Aorta (tissue), 5 donors: ENCODE data around the gene GLG1. TPM values are rescaled to one million over a fixed set of nuclear protein-coding genes. Genes with fewer than 3 reads are reported as not detected.
"Not testable (repeated sequence)": the region's sequence is repeated elsewhere in the genome, so short reads cannot be mapped to it uniquely, and the experiment has no call there.

ENCODE experiments used
- ATAC-seq: fragments of 200-7000 bp; cut with Tn5 transposase; one replicate; pipeline ENCODE4 v1.9.1; 2022; ENCODE audit warnings: moderate library complexity; ENCODE audit not compliant: low FRiP score
- DNase-seq, 2 donors: peaks; one replicate each; pipeline ENCODE4 v3.0.0-alpha.2; 2020
- H3K27ac ChIP-seq, 2 donors: one replicate each; pipeline ENCODE4 v1.5.1; 2013; ENCODE audit warnings: low read length in 2 of 2, mild to moderate bottlenecking in 2 of 2, moderate library complexity in 2 of 2, control low read depth in 1 of 2, inconsistent platforms in 1 of 2, low read depth in 1 of 2
- H3K27me3 ChIP-seq, 2 donors: one replicate each; pipeline ENCODE4 v1.6.1; 2013; ENCODE audit warnings: control low read depth in 1 of 2, low read length in 1 of 2, mild to moderate bottlenecking in 1 of 2, moderate library complexity in 1 of 2; ENCODE audit not compliant: insufficient read depth in 2 of 2, control insufficient read depth in 1 of 2
- H3K36me3 ChIP-seq, 2 donors: one replicate each; pipeline ENCODE4 v1.6.1; 2013; ENCODE audit warnings: control low read depth in 1 of 2, low read length in 1 of 2, mild to moderate bottlenecking in 1 of 2; ENCODE audit not compliant: insufficient read depth in 2 of 2, control insufficient read depth in 1 of 2
- H3K4me1 ChIP-seq, 2 donors: one replicate each; pipeline ENCODE4 v1.6.1; 2013; ENCODE audit warnings: low read length in 2 of 2, control low read depth in 1 of 2, mild to moderate bottlenecking in 1 of 2, moderate library complexity in 1 of 2; ENCODE audit not compliant: insufficient read depth in 2 of 2, control insufficient read depth in 1 of 2
- H3K4me3 ChIP-seq, 2 donors: one replicate each; pipeline ENCODE4 v1.5.1; 2013; ENCODE audit warnings: low read length in 2 of 2, control low read depth in 1 of 2, mild to moderate bottlenecking in 1 of 2
- H3K9me3 ChIP-seq: one replicate; pipeline ENCODE4 v1.6.1; 2013; ENCODE audit warnings: mild to moderate bottlenecking, low read length; ENCODE audit not compliant: control insufficient read depth
- WGBS, 2 donors: extraction: QIAGEN DNeasy Blood & Tissue Kit; methylation state at CpG; one replicate each; pipeline ENCODE4 v1.1.7; 2013; 5-methylcytosine and 5-hydroxymethylcytosine counted together
- intact Hi-C, 2 donors: fragments of 100-400 bp; cut with DNase I; formaldehyde crosslinking; loops; one replicate each; pipeline versions ENCODE4 v1.14.2 to v1.15.0; 2022
- polyA plus RNA-seq, 2 donors: library from polyadenylated mRNA; stranded (reverse); fragments of 200-250 nt; gene quantifications; one replicate each; pipeline ENCODE4 v1.2.3, GENCODE V29; 2013
- total RNA-seq, 2 donors: library from RNA; stranded (reverse); fragmentation: NEBNext Ultra II Directional; extraction: Animal tissue kit (Norgen Biotek cat#: 25700); gene quantifications; one replicate each; pipeline ENCODE4 v1.2.1, GENCODE V29; 2021
- donor health status: healthy with polysubstance abuse.
- donor health status: Bipolar disorder and iron deficiency.
- donor health status: DM: no; HTN: no; CAD: no.
- donor health status: DM: no; HTN: no; CAD: no.
- donor health status: DM: yes; HTN: yes; CAD: no.

Gene GLG1
- total and polyA plus RNA-seq, 4 donors = 26.2 to 173 (median 114) TPM

DNA sequence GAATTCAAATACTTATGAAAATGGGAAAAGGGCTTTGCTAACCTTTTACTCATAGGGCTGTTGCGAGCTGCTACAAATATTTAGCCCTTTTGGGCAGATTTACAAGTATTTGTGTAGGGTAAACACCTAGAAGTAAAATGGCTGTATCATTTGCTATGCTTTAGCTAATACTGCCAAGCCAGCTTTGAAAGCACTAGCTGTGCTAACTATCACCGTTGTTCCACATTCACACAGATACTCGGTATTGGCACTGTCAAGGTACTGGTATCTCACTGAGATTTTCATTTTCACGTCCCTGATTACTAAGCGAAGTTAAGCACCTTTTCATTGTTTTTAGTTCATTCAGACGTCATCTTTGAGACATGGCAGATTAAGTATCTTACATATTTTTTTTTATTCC, 84.8 kb downstream of the GLG1 start:
- H3K27ac ChIP-seq = no peak overlapping the region
- no peaks in the 10 kb centered on the region for H3K9me3 ChIP-seq
- no peak for DNase-seq
- H3K4me3 ChIP-seq = no peak overlapping the region
- ATAC-seq = no peak
- peaks cover 2 to 4% of the 10 kb centered on the region in 2 donors for H3K4me1 ChIP-seq
- WGBS, 2 donors = 57 to 65% methylated on average over 6 of the region's 6 CpGs
- intact Hi-C loops = no loop called here
- H3K27me3 ChIP-seq = no peaks in the 10 kb centered on the region
- no peaks in the 10 kb centered on the region for H3K36me3 ChIP-seq

DNA sequence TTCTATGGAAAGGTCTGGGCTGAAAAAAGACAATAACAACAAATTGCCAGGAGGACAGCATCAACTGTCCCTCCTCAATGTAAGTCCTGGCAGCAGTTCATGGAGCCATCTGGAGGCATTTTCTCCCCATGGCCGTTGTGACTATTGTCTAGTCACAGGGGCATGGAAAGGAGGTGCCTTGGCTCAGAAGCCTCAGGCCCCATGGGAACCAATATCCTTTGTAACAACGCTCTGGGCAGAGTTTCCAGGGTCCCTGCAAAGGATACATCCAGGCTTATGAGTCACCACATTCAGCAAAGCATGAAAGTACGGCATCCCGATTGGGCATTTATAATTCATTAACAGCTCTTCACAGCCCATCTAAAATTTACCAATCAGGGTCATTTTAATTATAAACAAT, 85.2 kb downstream of the GLG1 start:
- H3K27ac ChIP-seq = no peak overlapping the region
- no peaks in the 10 kb centered on the region for H3K9me3 ChIP-seq
- no peak for ATAC-seq
- peaks cover 2 to 4% of the 10 kb centered on the region in 2 donors for H3K4me1 ChIP-seq
- intact Hi-C loops = no loop called here
- WGBS, 2 donors = 12 to 17% methylated on average over 4 of the region's 4 CpGs
- no peaks in the 10 kb centered on the region for H3K36me3 ChIP-seq
- no peaks in the 10 kb centered on the region for H3K27me3 ChIP-seq
- DNase-seq = no peak
- H3K4me3 ChIP-seq = no peak overlapping the region

DNA sequence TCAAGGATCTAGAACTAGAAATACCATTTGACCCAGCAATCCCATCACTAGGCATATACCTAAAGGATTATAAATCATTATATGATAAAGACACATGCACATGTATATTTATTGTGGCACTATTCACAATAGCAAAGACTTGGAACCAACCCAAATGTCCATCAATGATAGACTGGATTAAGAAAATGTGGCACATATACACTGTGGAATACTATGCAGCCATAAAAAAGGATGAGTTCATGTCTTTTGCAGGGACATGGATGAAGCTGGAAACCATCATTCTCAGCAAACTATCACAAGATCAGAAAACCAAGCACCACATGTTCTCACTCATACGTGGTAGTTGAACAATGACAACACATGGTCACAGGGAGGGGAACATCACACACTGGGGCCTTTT, 88.0 kb downstream of the GLG1 start:
- 96 to 97% methylated on average over 1 of the region's 1 CpG for WGBS, 2 donors
- DNase-seq, H3K4me3 ChIP-seq, H3K9me3 ChIP-seq, H3K4me1 ChIP-seq, H3K36me3 ChIP-seq, H3K27me3 ChIP-seq, ATAC-seq, H3K27ac ChIP-seq, intact Hi-C loops: not testable (repeated sequence)

DNA sequence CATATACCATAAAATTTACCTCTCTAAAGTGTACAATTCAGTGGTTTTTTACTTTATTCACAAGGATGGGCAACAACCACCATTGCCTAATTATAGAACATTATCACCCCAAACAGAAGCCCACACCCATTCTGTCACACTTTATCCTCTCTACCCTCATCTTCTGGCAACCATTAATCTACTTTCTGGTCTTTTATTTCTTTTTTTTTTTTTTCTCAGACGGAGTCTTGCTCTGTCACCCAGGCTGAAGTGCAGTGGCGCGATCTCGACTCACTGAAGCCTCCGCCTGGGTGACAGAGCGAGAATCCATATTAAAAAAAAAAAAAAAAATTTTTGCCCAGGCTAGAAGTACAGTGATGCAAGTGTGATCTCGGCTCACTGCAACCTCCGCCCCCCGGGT, 95.0 kb downstream of the GLG1 start:
- ATAC-seq (no peak), DNase-seq (no peak)
- no peak overlapping the region for H3K4me3 ChIP-seq
- no peak overlapping the region for H3K27ac ChIP-seq
- no peaks in the 10 kb centered on the region for H3K27me3 ChIP-seq
- intact Hi-C loops = no loop called here
- no peaks in the 10 kb centered on the region for H3K9me3 ChIP-seq
- 84 to 85% methylated on average over 9 of the region's 9 CpGs for WGBS, 2 donors
- no peaks in the 10 kb centered on the region for H3K36me3 ChIP-seq
- H3K4me1 ChIP-seq = no peaks in the 10 kb centered on the region

- H3K27ac ChIP-seq = no peak overlapping the region
- no peaks in the 10 kb centered on the region for H3K9me3 ChIP-seq
- 73 to 81% methylated on average over 2 of the region's 2 CpGs for WGBS, 2 donors
- DNase-seq = no peak
- no peaks in the 10 kb centered on the region for H3K36me3 ChIP-seq
- no peak overlapping the region for H3K4me3 ChIP-seq
- no peaks in the 10 kb centered on the region for H3K4me1 ChIP-seq
- ATAC-seq = no peak
- intact Hi-C loops = loop anchor here in 1 of 2 donors (10.0 kb wide), 1 partner anchor 120 kb away; no protein-coding TSS in a partner anchor
- no peaks in the 10 kb centered on the region for H3K27me3 ChIP-seq
Measured at GRCh38 chr16:74505011-74505410, 101.9 kb downstream of the GLG1 start.

DNA sequence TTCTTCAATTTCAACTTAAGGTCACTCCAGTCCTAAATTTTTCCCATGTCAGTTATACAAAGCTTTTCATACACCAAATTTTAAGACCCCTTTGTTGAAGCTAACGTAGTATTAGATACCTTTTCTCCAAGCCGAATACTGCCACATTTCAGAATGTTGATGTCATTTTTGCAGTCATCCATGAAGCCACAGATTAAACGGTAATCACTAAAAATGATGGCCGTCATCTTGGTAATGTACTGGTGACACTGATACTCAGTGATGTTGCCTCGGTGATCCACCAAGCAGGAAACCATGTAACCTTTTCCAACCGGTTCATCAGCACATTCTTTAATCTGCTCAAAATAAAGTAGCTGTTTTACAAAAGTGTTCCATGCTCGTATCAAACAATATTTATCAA, 103.5 kb downstream of the GLG1 start:
- ATAC-seq = no peak
- intact Hi-C loops = loop anchor here (5.0 to 10.0 kb wide), 2 partner anchors 104 to 121 kb away; partner anchors contain the start of gene GLG1 (in 1 of the 2)
- 74 to 80% methylated on average over 7 of the region's 7 CpGs for WGBS, 2 donors

GRCh38 chr16:74501484-74502478, 105.1 kb downstream of the GLG1 start:
- H3K27me3 ChIP-seq = no peaks in the 10 kb centered on the region
- H3K27ac ChIP-seq = peak overlapping the region; percentile 15 to 67
- intact Hi-C loops = loop anchor here (5.0 to 10.0 kb wide), 2 partner anchors 106 to 123 kb away; partner anchors contain the start of gene GLG1 (in 1 of the 2)
- no peak overlapping the region for H3K4me3 ChIP-seq
- ATAC-seq (peak; percentile 38), DNase-seq (no peak)
- no peaks in the 10 kb centered on the region for H3K4me1 ChIP-seq
- no peaks in the 10 kb centered on the region for H3K36me3 ChIP-seq
- no peaks in the 10 kb centered on the region for H3K9me3 ChIP-seq
- WGBS, 2 donors = 13 to 15% methylated on average over 7 of the region's 7 CpGs

More for the DNA sequence above, 103.5 kb downstream of the GLG1 start:
- H3K4me3 ChIP-seq = no peak overlapping the region
- H3K27me3 ChIP-seq = no peaks in the 10 kb centered on the region
- no peak overlapping the region for H3K27ac ChIP-seq
- H3K36me3 ChIP-seq = no peaks in the 10 kb centered on the region
- H3K4me1 ChIP-seq = no peaks in the 10 kb centered on the region
- DNase-seq = no peak
- H3K9me3 ChIP-seq = no peaks in the 10 kb centered on the region

- peak overlapping the region in 1 of 2 donors; percentile 67 for H3K27ac ChIP-seq
- no peak overlapping the region for H3K4me3 ChIP-seq
- H3K27me3 ChIP-seq = no peaks in the 10 kb centered on the region
- H3K4me1 ChIP-seq = no peaks in the 10 kb centered on the region
- WGBS, 2 donors = 21 to 31% methylated on average over 3 of the region's 3 CpGs
- intact Hi-C loops = loop anchor here (5.0 to 10.0 kb wide), 2 partner anchors 106 to 124 kb away; partner anchors contain the start of gene GLG1 (in 1 of the 2)
- ATAC-seq (no peak), DNase-seq (no peak)
- H3K36me3 ChIP-seq = peaks cover 0 to under 1% of the 10 kb centered on the region in 2 donors
- no peaks in the 10 kb centered on the region for H3K9me3 ChIP-seq
Measured at GRCh38 chr16:74500907-74501306, 106.0 kb downstream of the GLG1 start.

DNA sequence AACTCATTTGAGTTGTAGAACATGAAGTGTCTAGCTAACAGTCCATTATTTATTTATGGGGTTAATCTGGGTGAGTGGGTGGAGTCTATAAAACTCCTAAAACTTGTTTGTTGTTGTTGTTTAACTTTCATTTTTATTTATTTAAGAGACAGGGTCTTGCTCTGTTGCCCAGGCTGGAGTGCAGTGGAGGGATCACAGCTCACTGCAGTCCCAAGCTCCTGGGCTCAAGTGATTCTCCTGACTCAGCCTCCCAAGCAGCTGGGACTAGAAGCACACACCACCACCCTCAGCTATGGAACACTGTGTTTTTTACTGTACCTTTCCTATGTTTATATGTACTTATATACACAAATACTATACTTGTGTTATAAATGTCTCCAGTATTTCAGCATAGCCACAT, 107.8 kb downstream of the GLG1 start:
- no peak overlapping the region for H3K27ac ChIP-seq
- DNase-seq (no peak), ATAC-seq (no peak)
- peaks cover 0 to 3% of the 10 kb centered on the region in 2 donors for H3K36me3 ChIP-seq
- intact Hi-C loops = no loop called here
- H3K9me3 ChIP-seq = no peaks in the 10 kb centered on the region
- H3K4me1 ChIP-seq = no peaks in the 10 kb centered on the region
- no peak overlapping the region for H3K4me3 ChIP-seq
- H3K27me3 ChIP-seq = no peaks in the 10 kb centered on the region
